ENCODE data around the gene PHACTR4.
"Not testable (repeated sequence)": the region's sequence is repeated elsewhere in the genome, so short reads cannot be mapped to it uniquely, and the experiment has no call there.

Gene PHACTR4

GRCh38 chr1:28535180-28535579, 165.6 kb downstream of the PHACTR4 start:
- no peak for DNase-seq

GRCh38 chr1:28537457-28538199, 168.1 kb downstream of the PHACTR4 start:
- no peak for DNase-seq

GRCh38 chr1:28538286-28538685, 168.7 kb downstream of the PHACTR4 start:
- DNase-seq: no peak

GRCh38 chr1:28540651-28541050, 171.1 kb downstream of the PHACTR4 start:
- no peak for DNase-seq

- DNase-seq: not testable (repeated sequence)
These were observed 172.0 kb downstream of the PHACTR4 start for GRCh38 chr1:28541414-28542015.

- DNase-seq: no peak
These were observed 175.7 kb downstream of the PHACTR4 start for GRCh38 chr1:28545246-28545628.

- no peak for DNase-seq
These were observed 178.8 kb downstream of the PHACTR4 start for GRCh38 chr1:28548318-28548717.
